HG03196 (cell line): ENCODE measurements around the gene TSPAN4.
A peak's percentile ranks its signal among the peaks of the same experiment; 100 is the strongest.

ENCODE experiments used
- ATAC-seq: cut with Tn5 transposase; IDR thresholded peaks from one replicate; pipeline ENCODE4 v1.9.1; 2021; ENCODE audit not compliant: unreplicated experiment

The TSPAN4 gene

GRCh38 chr11:833114-833791, 9.4 kb upstream of the TSPAN4 start:
- peak; percentile 5 for ATAC-seq

GRCh38 chr11:833849-834311, 8.8 kb upstream of the TSPAN4 start:
- ATAC-seq: no peak

- no peak for ATAC-seq
Observed at GRCh38 chr11:834371-835316, 8.0 kb upstream of the TSPAN4 start.

- no peak for ATAC-seq
Observed at GRCh38 chr11:836274-836673, 6.4 kb upstream of the TSPAN4 start.

- ATAC-seq: no peak
Observed at GRCh38 chr11:836700-837099, 6.0 kb upstream of the TSPAN4 start.

GRCh38 chr11:837189-837989, 5.3 kb upstream of the TSPAN4 start:
- no peak for ATAC-seq

GRCh38 chr11:837990-838307, 4.7 kb upstream of the TSPAN4 start:
- ATAC-seq: no peak

- no peak for ATAC-seq
Observed at GRCh38 chr11:838441-839279, 4.0 kb upstream of the TSPAN4 start.

- no peak for ATAC-seq
Observed at GRCh38 chr11:839280-839623, 3.4 kb upstream of the TSPAN4 start.

- ATAC-seq: no peak
Observed at GRCh38 chr11:839875-840617, 2.6 kb upstream of the TSPAN4 start.

GRCh38 chr11:841981-842369, 677 bp upstream of the TSPAN4 start:
- ATAC-seq: no peak

GRCh38 chr11:843086-843734, 558 bp downstream of the TSPAN4 start:
- no peak for ATAC-seq

GRCh38 chr11:843818-844692, 1.4 kb downstream of the TSPAN4 start:
- ATAC-seq: no peak

- ATAC-seq: no peak
Observed at GRCh38 chr11:844693-845644, 2.3 kb downstream of the TSPAN4 start.

GRCh38 chr11:845872-846495, 3.3 kb downstream of the TSPAN4 start:
- no peak for ATAC-seq

GRCh38 chr11:846496-847098, 3.9 kb downstream of the TSPAN4 start:
- no peak for ATAC-seq

GRCh38 chr11:847876-848275, 5.2 kb downstream of the TSPAN4 start:
- no peak for ATAC-seq
